Immature natural killer cell (primary cell): ENCODE measurements around the gene CDH16. TPM values are rescaled to one million over a fixed set of nuclear protein-coding genes. Genes with fewer than 3 reads are reported as not detected.

Source experiments
- DNase-seq, 3 donors: peaks; one replicate each; pipeline ENCODE4 v3.0.0; 2022; ENCODE audit warnings: mixed read lengths in 1 of 3
- H3K27ac Mint-ChIP-seq, 6 donors: one replicate each; pipeline ENCODE4 v1.8.0; 2020; ENCODE audit warnings: mixed read lengths in 6 of 6, mild to moderate bottlenecking in 5 of 6, inconsistent platforms in 4 of 6, moderate library complexity in 3 of 6
- H3K27me3 Mint-ChIP-seq, 3 donors: one replicate each; pipeline ENCODE4 v1.8.0; 2020 to 2021; ENCODE audit warnings: low read depth in 3 of 3, mild to moderate bottlenecking in 3 of 3, mixed read lengths in 3 of 3, moderate library complexity in 3 of 3, inconsistent platforms in 1 of 3
- H3K36me3 Mint-ChIP-seq, 3 donors: one replicate each; pipeline ENCODE4 v1.8.0; 2020; ENCODE audit warnings: mixed read lengths in 3 of 3, inconsistent platforms in 2 of 3, mild to moderate bottlenecking in 2 of 3
- H3K4me1 Mint-ChIP-seq, 2 donors: one replicate each; pipeline ENCODE4 v1.8.0; 2020; ENCODE audit warnings: inconsistent platforms in 2 of 2, mild to moderate bottlenecking in 2 of 2, mixed read lengths in 2 of 2, moderate library complexity in 1 of 2
- H3K4me3 Mint-ChIP-seq, 5 donors: one replicate each; pipeline ENCODE4 v1.8.0; 2020; ENCODE audit warnings: mild to moderate bottlenecking in 5 of 5, mixed read lengths in 5 of 5, inconsistent platforms in 3 of 5, moderate library complexity in 3 of 5
- H3K9me3 Mint-ChIP-seq, 6 donors: one replicate each; pipeline ENCODE4 v1.8.0; 2020; ENCODE audit warnings: mild to moderate bottlenecking in 6 of 6, mixed read lengths in 6 of 6, inconsistent platforms in 4 of 6, moderate library complexity in 3 of 6
- polyA plus RNA-seq, 3 donors: library from polyadenylated mRNA; unstranded; fragments of 300-500 nt; fragmentation: Illumina TruSeq; gene quantifications; one replicate each; pipeline ENCODE4 v1.2.3, GENCODE V29; 2021

The CDH16 gene
- polyA plus RNA-seq, 3 donors from 2014 or later, result not detected

DNA sequence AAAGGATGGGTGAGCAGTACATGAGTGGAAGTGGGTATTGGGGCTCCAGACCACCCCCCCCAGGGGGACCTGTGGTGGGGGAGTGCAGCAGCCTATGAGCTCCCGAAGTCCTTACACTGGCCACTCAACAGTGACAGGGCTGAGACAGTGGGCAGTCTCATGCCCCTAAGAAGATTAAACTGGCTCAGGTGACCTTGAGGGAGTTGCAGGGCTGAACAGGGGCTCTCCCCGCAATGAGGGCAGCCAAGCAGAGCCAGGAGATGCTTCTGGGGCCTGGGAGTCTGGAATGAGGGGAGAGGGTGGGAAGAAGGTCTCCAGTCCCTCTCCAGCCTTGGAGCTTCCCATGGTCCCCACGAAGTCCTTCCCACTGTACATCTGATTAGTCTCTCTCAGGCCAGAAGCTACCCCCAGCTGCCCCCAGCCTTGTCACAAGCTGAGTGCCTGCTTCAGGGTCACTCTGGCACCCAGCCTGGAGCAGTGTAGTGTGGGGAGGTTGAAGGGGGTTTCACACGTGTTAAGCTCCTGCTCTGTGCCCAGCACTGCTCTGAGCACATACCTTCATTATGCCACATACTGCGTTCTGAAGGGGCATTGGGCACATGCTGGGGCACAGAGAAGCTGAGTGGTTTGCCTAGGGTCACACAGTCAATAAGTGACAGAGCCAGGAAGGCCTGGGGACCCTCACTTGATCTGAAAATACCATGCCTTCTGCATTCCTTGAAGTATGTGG is 1.0 kb upstream of the CDH16 start:
- Mint-ChIP-seq H3K9me3 (peaks cover 0 to 1% (median 0%) of the 10 kb centered on the region in 6 donors), H3K27ac (no peak overlapping the region), H3K36me3 (no peaks in the 10 kb centered on the region), H3K4me3 (no peak overlapping the region), H3K4me1 (peaks cover 0 to 4% of the 10 kb centered on the region in 2 donors), H3K27me3 (peaks cover 0 to 12% (median 10%) of the 10 kb centered on the region in 3 donors)
- DNase-seq, result no peak

DNA sequence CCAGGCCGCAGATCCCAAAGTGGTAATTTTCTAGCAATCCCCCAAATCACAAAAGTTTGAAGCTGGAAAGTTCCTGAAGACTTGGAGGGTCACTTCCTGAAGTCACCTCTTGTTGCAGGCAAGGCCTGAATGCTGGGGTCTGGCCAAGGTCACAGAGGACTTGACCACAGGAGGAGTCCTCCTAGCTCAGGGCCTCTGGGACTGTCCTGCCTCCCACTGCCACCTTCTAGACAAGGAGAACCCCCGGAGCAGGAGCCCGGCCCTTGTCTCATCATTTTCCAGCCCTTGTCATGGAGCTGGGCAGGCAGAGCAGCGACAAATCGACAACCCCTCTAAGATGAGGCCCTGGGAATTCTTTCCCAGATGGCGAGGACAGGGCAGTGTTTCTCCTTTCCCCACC is 330 bp downstream of the CDH16 start:
- Mint-ChIP-seq H3K4me3 (no peak overlapping the region), H3K36me3 (no peaks in the 10 kb centered on the region), H3K27ac (no peak overlapping the region), H3K9me3 (peaks cover 0 to 1% (median 0%) of the 10 kb centered on the region in 6 donors), H3K27me3 (peaks cover 0 to 9% (median 9%) of the 10 kb centered on the region in 3 donors), H3K4me1 (no peaks in the 10 kb centered on the region)
- no peak for DNase-seq

DNA sequence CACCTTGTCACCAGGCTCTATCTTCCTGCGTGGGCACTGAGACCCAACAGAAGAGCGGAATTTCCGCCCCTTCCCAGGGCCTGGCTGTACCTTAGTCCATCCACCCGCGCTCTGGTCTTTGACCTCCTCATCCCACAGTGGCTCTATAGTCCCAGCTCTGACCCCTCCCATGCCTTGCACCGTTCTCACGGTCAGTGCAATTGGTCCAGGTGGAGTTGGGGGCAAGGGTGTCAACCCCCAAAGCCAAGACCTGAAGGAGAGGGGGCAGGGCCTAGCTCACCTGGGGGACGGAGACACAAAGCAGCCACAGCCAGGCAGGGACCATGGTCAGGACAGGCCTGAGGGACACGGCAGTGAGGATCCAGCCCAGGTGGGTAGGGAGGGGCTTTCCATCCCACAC is 944 bp downstream of the CDH16 start:
- no peak for DNase-seq
- no peak overlapping the region for H3K27ac Mint-ChIP-seq

DNA sequence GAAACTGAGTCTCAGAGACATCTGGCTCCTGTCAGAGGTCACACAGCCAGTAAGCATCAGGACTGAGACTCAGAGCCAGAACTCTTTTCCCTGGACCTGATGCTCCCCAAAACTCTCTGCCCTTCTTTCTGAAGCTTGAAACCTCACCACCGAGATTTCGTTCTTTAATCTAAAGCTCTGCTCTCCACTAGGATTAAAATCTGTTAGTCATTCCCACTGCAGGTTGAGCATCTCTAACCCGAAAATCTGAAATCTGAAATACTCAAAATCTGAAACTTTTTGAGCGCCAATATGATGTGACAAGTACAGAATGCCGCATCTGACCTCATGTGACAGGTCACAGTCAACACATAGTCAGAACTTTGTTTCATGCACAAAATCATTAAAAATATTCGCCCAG is 2.2 kb downstream of the CDH16 start:
- Mint-ChIP-seq H3K27ac (no peak overlapping the region), H3K4me1 (no peaks in the 10 kb centered on the region), H3K4me3 (no peak overlapping the region)

More for the DNA sequence above, 944 bp downstream of the CDH16 start:
- Mint-ChIP-seq H3K27me3 (peaks cover 3 to 9% (median 8%) of the 10 kb centered on the region in 3 donors), H3K4me1 (no peaks in the 10 kb centered on the region), H3K9me3 (peaks cover 0 to 1% (median 0%) of the 10 kb centered on the region in 6 donors), H3K4me3 (no peak overlapping the region), H3K36me3 (no peaks in the 10 kb centered on the region)

DNA sequence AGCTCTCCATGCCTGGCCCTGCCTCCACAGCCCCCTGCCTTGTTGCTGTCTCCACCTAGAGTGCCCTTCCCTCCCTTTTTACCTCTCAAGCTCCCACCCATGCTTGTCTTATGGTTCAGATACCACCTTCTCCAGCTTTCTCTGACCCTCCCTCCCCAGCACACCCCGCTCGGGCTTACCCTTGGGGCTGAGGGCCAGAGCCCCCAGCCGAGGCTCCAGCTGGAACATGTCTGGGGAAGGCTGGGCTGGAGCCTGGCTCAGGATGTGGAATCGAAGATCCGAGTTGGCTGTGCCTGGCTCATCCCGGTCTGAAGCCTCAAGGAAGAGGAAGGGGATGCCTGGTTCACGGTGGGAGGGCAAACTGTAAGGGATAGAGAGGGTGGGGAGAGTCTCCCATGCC is 3.6 kb downstream of the CDH16 start:
- H3K4me3 Mint-ChIP-seq, result no peak overlapping the region
- peaks cover 3 to 4% (median 3%) of the 10 kb centered on the region in 3 donors for H3K27me3 Mint-ChIP-seq
- DNase-seq, result no peak
- peaks cover 0 to 1% (median 0%) of the 10 kb centered on the region in 6 donors for H3K9me3 Mint-ChIP-seq
- H3K36me3 Mint-ChIP-seq, result no peaks in the 10 kb centered on the region
- H3K4me1 Mint-ChIP-seq, result no peaks in the 10 kb centered on the region
- no peak overlapping the region for H3K27ac Mint-ChIP-seq

More for the DNA sequence above, 2.2 kb downstream of the CDH16 start:
- H3K36me3 Mint-ChIP-seq, result no peaks in the 10 kb centered on the region
- H3K27me3 Mint-ChIP-seq, result peaks cover 3 to 9% (median 8%) of the 10 kb centered on the region in 3 donors
- H3K9me3 Mint-ChIP-seq, result peaks cover 0 to 1% (median 0%) of the 10 kb centered on the region in 6 donors
- DNase-seq, result no peak

DNA sequence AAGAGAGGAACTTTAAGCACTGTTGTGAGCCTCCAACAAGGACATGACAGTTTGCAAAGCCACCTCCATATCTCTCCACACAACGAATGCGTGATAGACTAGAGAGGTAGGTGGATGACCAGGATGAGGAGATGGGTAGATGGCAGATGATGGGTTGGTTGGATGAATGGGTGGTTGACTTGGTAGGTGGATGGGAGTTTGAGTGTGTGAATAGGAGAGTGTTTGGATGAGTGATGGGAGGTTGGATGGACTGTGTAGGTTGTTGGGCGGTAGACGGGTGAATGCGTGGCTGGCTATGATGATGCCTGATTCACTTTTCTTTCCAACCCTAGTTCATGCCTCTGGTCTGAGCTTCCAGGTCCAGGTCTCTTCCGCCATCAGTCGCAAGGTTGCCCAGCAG is 4.1 kb downstream of the CDH16 start:
- Mint-ChIP-seq H3K36me3 (no peaks in the 10 kb centered on the region), H3K9me3 (peaks cover 0 to 1% (median 0%) of the 10 kb centered on the region in 6 donors), H3K4me1 (no peaks in the 10 kb centered on the region), H3K27ac (peak overlapping the region in 1 of 6 donors; percentile 49), H3K4me3 (no peak overlapping the region), H3K27me3 (peaks cover 3 to 4% (median 3%) of the 10 kb centered on the region in 3 donors)
- no peak for DNase-seq

DNA sequence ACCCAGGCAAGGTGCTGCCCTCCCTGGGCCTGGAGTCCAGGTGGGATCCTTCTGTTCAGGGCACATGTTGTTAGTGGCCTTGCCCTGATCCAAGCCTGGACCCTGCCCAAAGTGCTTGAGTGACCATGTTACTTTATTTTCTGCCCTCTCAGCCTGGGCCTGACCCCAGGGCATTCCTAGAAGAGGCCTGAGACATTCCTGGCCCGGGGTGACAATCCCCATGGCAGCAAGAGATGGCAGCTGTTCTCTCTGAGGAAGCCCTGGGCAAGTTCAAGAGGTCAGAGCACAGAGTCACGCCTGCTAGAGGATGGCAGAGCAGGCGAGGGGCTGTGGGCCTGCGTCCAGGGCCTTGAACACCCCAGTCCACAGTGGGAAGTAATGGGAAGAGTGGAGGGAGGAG is 5.0 kb downstream of the CDH16 start:
- no peaks in the 10 kb centered on the region for H3K4me1 Mint-ChIP-seq

DNA sequence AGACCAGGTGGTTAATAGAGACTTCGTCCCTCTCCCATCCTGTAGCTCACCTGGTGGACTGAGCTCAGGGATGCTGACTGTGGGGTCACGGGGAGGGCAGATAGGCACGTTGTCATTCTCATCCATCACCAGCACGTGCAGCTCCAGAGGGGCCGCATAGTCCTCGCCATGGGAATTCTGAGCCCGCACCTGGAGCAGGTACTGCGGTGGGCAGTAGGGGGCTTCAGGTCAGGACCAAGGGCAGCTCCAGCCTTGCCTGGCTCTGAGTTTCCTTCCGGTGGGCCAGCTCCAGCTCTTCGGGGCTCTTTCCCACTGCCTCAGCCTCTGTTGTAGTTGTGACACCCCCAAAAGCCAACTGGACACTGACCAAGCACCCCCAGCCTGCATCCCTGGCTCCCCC is 5.6 kb downstream of the CDH16 start:
- no peaks in the 10 kb centered on the region for H3K4me1 Mint-ChIP-seq
- H3K4me3 Mint-ChIP-seq, result no peak overlapping the region
- no peaks in the 10 kb centered on the region for H3K36me3 Mint-ChIP-seq
- no peak for DNase-seq
- peaks cover 0 to 1% (median 0%) of the 10 kb centered on the region in 6 donors for H3K9me3 Mint-ChIP-seq
- no peak overlapping the region for H3K27ac Mint-ChIP-seq
- peaks cover 0 to 3% (median 2%) of the 10 kb centered on the region in 3 donors for H3K27me3 Mint-ChIP-seq

More for the DNA sequence above, 5.0 kb downstream of the CDH16 start:
- no peak overlapping the region for H3K27ac Mint-ChIP-seq
- peaks cover 0 to 4% (median 3%) of the 10 kb centered on the region in 3 donors for H3K27me3 Mint-ChIP-seq
- H3K9me3 Mint-ChIP-seq, result peaks cover 0 to 1% (median 0%) of the 10 kb centered on the region in 6 donors
- DNase-seq, result no peak
- H3K4me3 Mint-ChIP-seq, result no peak overlapping the region
- H3K36me3 Mint-ChIP-seq, result no peaks in the 10 kb centered on the region

DNA sequence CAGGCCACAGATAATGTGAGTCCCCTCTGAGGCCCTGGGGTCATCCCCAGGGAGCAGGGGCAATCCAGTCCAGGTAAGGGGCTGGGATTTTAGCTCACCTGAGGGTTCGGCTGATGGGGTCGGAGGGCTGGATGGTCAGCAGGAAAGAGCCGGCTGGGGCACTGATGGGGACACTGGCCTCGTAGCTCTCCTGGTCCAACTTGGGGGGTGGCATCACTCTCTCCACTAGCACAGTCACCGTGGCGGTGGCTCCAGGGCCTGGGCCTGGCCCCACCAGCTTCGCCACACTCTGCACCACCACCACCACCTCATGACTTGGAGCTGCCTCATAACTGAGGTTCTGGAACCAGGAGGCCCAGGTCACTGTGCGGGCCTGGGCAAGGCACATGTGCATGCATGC is 6.9 kb downstream of the CDH16 start:
- Mint-ChIP-seq H3K4me1 (no peaks in the 10 kb centered on the region), H3K9me3 (peaks cover 0 to 1% (median 0%) of the 10 kb centered on the region in 6 donors), H3K4me3 (no peak overlapping the region), H3K27me3 (peaks cover 0 to 3% (median 2%) of the 10 kb centered on the region in 3 donors), H3K27ac (no peak overlapping the region), H3K36me3 (no peaks in the 10 kb centered on the region)
- DNase-seq, result no peak

DNA sequence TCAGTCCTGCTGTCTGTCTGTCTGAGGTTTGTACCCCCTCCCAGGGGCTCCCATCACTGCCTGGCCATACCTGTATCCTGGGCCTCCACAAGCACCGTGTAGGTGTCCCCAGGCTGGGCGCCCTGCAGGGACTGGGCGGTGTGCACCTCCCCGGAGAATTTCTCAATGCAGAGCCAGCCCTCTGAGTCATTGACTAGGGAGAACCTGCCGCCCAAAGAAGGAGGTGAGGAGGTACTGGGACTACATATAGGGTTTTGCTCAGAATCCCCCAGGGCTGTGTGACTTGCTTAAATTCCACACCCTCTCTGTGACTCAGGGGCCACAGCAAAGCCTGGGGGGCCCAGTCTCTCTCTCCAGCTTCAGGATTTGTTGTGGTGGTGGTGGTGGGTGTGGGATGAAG is 7.6 kb downstream of the CDH16 start:
- H3K9me3 Mint-ChIP-seq, result peaks cover 0 to 1% (median 0%) of the 10 kb centered on the region in 6 donors
- DNase-seq, result no peak
- no peaks in the 10 kb centered on the region for H3K4me1 Mint-ChIP-seq
- peaks cover 0 to 3% (median 2%) of the 10 kb centered on the region in 3 donors for H3K27me3 Mint-ChIP-seq
- H3K27ac Mint-ChIP-seq, result no peak overlapping the region
- no peak overlapping the region for H3K4me3 Mint-ChIP-seq
- no peaks in the 10 kb centered on the region for H3K36me3 Mint-ChIP-seq

DNA sequence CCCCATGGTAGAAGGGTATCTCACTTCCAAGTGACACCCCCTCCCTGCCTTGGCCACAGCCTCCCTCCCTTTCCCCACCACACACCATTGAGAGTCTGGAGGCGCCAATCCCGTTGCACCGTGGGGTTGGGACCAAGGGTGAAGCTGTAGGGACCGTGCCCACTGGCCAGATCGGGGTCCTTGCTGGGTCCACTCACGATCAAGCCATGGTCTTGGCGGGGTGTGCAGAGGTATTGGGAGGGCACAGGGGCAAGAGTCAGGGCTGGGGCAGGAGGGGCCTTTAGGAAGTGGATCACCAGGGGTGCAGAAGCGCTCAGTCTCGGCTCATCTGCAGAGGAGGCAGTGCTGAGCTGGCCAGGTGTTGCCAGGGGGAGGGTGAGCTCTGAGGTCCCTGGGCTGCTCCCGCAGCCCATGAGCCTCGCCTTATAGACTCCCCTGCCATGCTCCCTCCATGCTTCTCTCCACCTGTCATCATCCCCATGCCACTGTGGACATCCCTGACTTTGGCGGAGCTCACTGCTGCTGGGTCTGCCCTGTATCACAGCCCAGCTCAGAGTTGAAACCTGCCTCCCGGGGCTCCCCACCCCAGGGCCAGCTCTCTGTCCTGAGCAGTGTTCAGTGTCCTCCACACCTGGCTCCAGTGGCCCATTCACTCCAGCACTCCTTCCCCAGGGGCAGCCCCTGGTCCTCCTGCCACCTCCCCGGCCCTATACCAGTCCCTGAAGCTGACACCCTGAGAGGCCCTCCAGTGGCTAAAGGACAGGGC is 8.3 kb downstream of the CDH16 start:
- H3K27me3 Mint-ChIP-seq, result peaks cover 0 to 3% (median 2%) of the 10 kb centered on the region in 3 donors
- no peak overlapping the region for H3K4me3 Mint-ChIP-seq
- no peaks in the 10 kb centered on the region for H3K9me3 Mint-ChIP-seq
- H3K27ac Mint-ChIP-seq, result no peak overlapping the region
- no peaks in the 10 kb centered on the region for H3K4me1 Mint-ChIP-seq
- DNase-seq, result no peak
- no peaks in the 10 kb centered on the region for H3K36me3 Mint-ChIP-seq

DNA sequence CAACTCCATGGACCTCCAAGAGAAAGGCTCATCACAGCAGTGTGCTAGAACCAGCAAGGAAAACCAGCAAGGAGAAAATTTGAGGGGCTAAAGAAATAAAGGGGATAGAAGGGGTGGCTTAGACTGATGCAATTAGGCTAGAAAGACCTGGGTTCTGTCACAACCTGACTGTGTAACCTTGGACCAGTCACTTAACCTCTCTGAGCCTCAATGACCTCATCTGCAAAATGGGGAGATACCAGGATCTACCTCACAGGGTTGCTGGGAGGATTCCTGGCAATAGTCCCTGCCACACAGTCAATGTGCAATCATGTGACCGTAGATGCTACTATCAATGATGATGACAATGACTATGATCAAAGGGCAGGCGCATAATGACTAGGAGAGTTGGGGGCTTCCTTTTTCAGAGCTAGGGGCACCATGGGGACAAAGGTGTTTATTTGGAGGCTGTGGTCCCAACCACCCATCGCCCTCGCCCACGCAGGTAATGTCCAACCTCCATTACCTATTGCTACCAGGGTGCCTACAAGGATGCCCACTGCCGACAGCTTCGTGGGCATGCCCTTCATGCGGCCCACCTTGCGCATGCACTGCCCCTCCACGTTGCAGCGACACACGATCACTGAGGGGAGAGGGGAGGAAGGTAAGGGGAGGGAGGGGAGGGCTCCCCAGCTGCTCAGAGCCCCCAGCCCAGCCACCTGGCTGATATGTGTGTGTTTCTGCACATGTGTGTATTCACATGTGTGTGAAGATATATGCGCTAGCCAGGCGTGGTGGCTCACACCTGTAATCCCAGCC is 9.7 kb downstream of the CDH16 start:
- Mint-ChIP-seq H3K4me1 (no peaks in the 10 kb centered on the region), H3K27ac (no peak overlapping the region), H3K36me3 (no peaks in the 10 kb centered on the region)

DNA sequence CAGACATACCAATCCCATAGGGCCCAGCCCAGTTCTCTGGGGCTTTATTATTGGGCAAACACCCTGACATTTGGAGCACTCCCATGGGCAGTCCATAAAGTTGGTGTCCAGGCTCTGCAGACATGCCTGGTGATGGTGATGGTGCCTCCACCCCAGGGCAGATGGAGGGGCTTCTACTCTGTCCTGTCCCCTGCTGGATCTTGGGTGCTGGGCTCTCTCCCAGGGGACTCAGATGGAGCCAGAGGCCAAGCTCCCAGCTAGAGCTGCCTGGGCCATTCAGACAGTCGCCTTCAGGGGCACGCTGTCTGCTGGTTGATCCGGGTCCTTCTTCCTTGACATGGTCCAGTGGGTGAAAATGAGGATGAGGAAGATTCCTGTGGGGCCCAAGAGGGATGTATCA is 10.6 kb downstream of the CDH16 start:
- no peaks in the 10 kb centered on the region for H3K36me3 Mint-ChIP-seq

More for the DNA sequence above, 9.7 kb downstream of the CDH16 start:
- Mint-ChIP-seq H3K4me3 (no peak overlapping the region), H3K9me3 (no peaks in the 10 kb centered on the region), H3K27me3 (peaks cover 0 to 4% (median 3%) of the 10 kb centered on the region in 3 donors)
- DNase-seq, result no peak

More for the DNA sequence above, 10.6 kb downstream of the CDH16 start:
- Mint-ChIP-seq H3K4me1 (no peaks in the 10 kb centered on the region), H3K27me3 (peaks cover 0 to 4% (median 3%) of the 10 kb centered on the region in 3 donors), H3K4me3 (no peak overlapping the region), H3K27ac (no peak overlapping the region), H3K9me3 (no peaks in the 10 kb centered on the region)
- no peak for DNase-seq
